Left renal pelvis (tissue), 4 donors: ENCODE measurements around the gene GP1BB. TPM values are rescaled to one million over a fixed set of nuclear protein-coding genes. Genes with fewer than 3 reads are reported as not detected.

Experiments used
- DNase-seq, 4 donors: peaks; one replicate each; pipeline ENCODE4 v3.0.0-alpha.2; 2013; ENCODE audit warnings: low read depth in 4 of 4, low spot score in 3 of 4
- polyA plus RNA-seq, 4 donors: library from polyadenylated mRNA; unstranded; fragments of 120-200 nt; gene quantifications; one replicate each; pipeline ENCODE4 v1.2.1, GENCODE V29; 2013; ENCODE audit not compliant: insufficient read length in 4 of 4

The GP1BB gene
- polyA plus RNA-seq, 4 donors = 1.6 to 6.1 (median 4.3) TPM

DNA sequence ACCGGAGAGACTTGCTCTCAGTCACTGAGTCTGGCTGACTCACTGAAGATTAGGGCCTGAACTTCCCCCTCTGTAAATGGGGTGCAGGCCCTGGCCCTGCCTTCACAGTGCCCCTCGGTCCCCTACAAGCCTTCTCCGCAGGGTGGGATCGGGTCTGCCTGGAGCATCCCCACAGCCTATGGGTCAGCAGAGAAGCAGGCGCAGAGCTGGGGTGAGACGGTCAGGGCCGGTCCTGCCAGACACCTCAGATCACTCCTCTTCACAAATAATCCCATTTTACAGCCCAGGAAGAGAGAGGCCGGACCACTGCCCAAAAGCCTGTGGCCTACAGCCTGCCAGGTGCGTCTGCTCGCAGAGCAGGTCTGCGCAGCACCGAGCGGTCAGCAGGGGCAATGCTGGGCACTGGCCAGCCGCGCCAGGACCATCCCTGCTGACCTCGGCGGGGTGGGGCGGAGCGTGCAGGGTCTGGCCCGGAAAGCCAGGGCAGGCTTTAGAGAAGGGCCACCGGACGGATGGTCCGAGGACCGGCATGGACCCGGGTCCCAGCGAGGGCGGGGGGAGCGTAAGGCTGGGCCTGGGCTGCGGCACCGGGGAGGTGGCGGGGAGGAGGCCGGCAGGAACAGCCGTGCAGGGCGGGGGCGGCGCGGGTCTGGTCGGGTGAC lies 9.6 kb upstream of the GP1BB start:
- no peak for DNase-seq

DNA sequence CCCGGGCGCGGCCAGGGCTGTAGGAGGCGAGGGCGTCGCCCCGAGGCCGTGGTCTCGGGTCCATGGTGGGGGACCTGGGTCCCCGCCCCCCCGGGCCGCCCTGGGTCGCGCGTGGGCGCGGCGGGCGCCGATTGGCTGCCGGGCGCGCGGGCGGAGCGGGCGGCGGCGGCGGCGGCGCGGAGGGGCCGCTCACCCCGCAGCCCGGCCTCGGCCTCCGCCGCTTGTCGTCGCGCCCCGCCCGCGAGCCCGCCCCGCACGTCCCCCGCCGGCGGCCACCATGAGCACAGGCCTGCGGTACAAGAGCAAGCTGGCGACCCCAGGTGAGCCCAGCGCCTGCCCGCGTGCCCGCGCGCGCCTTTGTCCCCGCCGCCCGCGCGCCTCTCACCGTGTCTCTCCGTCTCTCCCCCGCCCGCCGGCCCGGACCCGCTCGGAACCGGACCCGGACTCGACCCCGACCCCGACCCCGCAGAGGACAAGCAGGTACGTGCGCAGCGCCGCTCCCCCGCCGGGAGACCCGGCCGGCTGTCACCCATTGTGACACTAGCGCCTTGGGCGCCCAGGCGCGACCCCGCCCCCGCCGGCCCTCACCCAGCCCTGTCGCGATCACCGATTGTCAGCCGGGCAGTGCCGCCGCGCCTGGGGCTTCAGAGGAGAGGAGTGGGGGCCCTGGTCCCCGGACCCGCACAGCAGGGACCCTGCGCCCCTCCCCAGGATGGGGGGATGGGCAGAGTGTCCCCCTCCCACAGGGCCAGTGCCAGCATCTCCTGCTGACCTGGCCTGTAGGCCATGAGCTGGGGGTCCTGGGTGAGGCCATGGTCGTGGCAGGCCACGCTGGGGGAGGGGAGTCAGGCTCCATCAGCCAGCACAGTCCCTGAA lies 8.8 kb upstream of the GP1BB start, which contains the start of gene SEPTIN5:
Gene SEPTIN5 (plus strand): TSS at position 192 of the 876 bp plus-strand sequence. CDS start 86 bp downstream, at position 278.
- DNase-seq = no peak

DNA sequence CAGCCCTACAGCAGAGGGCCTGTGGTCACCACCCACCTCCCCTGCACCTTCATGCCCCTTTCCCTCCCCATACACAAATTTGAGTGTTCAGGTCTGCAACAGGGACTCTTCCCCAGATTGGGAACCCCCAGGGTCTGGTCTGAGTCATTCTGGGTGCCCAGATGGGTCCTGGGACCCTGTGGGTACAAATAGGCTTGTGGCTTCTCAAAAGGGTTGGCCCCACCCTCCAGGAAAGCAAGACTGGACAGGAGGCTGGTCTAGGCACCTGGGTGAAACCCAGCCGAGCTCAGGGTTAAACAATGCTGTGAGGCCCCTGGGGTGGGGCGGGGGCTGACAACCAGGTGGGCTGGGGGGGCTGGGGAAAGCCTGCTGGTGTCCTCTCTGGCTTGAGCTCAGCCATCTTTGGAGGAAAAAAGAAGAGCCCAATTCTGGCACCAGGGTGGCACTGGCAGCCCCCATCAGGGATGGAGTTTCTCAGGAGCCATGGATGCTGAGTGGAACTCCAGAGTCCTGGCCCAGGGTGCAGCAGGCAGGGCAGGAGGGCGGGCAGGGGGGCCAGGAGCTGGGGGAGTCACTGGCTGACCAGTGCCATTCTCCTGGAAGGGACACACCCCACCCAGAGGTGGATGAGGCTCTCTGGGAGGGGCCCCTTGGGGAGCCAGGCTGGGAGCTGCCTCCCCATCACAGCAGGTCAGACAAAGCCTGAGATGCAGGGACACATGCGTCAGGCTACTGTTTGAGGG lies 8.0 kb upstream of the GP1BB start:
- DNase-seq = no peak

DNA sequence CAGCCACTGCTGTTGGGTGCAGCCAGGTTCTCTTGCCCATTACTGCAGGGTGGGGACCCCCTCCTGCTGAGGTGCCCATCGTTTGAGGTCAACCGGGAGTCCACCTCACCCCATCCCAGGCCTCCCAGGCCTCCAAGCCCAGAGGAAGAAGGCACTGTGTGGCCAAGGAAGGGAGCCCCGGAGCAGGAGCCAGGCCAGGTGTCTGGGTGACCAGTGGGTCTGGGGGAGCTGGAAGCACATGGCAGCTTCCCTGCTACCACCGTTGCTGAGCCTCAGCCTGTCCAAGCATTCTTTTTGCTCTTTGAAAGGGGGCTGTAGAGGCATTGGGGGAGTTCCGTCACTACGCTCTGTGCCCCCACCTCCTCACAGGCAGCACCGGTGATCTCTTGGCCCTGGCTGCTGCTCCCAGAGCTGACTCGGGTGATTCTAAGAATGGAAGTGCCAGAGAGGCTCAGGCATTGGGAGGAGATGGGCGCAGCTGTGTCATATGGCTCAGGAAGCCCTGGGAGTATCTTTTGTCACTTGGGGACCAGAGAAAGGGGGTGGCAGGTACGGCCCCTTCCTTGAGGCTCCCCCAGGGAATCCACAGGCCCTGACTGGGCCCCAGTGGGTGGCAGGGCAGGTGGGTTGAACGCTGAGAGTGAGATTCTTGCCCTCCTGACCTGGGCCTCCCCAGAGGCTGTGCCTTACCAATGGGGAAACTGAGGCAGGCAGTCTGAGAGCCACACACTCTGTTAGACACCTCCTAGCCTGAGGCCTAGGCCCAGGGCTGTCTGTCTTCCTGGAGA lies 7.1 kb upstream of the GP1BB start:
- no peak for DNase-seq

DNA sequence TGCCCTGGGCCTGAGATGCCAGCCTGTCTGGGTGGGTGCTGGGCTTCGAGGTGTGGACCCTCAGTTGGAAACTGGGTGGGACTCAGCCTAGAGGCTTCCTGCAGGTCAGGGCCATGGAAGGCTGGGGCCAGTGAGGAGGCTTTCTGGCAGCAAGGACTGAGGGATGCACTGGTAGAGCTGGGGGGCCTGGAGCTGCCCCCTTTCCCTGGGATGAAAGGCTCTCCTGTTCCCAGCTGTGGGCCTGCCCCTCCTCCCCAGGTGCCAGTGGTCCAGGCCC lies 6.6 kb upstream of the GP1BB start:
- no peak for DNase-seq

DNA sequence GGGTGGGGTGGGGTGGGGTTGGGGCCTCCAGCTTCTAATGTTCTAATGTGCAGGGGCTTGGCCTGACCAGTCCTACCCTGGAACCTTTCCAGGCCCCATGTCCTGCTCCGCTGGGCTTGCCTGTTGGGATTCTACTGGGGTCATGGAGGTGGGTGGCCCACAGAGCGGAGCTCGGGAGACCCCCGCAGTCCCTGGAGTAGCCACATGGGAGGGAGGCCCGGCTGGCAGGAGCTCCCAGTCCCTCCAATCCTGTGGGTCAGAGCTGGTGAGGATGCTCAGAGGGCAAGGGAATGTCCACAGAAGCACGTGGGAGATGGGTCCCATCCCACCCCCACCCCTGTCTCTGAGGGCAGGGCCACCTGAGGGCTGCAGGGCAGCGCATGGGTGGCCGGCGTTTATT lies 6.2 kb upstream of the GP1BB start:
- DNase-seq = no peak

DNA sequence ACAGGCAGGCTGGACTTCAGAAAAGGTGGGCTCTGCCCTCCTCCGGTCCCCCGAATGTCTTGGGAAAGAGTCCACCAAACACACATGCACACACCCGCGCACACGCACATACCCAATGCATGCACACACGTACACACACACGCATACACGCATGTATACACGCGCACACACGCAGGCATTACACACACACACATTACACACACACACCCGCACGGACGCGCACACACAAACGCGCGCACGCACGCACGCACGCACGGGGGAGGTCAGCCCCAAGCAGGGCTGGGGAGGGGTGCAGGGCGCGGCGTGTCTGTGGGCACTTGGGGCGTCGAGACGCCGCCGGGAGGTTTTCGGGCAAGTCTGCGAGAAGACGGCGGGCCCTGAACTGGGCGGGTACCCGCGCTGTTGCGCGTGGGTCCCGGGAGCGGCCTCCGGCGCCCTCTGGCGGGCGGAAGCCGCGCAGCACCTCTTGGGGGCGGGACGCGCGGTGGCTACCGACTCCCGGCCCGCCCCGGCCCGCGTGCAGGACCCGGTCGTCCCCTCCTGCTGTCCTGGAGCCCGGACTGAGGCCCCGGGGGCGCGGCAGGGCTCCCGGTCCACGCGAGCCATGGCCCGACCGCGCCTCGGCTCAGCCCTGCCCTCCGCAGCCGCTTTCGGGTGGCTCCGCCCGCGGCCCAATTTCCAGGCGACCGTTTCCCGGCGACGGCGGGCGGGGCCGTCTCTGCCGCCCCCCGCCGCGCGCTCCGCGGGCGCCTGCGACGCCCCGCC lies 5.5 kb upstream of the GP1BB start:
- peak in 1 of 4 donors; percentile 59 for DNase-seq

DNA sequence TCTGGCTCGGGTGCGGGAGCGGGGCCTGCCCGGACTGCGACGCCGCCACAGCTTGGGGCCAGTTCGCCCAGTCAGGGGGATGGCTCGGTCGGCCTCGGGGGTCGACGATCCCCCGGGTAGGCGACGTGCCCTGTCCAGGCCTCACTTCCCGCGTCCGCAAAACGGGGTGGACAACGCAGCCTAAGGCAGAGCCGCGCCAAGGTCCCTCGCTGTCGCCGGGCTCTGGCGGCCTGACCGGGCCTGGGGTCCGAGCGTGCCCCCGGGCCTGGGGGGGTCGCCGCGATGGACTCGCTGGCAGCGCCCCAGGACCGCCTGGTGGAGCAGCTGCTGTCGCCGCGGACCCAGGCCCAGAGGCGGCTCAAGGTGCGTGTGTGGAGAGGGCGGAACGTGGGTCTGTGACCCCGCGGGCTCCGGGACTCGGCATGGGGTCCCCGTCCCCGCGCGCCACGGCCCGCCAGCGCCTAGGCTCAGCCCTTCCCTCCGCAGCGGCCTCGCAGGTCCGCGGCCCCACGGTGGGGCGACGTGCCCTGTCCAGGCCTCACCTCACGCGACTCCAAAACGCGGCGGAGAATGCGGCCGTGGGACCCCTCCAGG lies 4.8 kb upstream of the GP1BB start:
- no peak for DNase-seq

DNA sequence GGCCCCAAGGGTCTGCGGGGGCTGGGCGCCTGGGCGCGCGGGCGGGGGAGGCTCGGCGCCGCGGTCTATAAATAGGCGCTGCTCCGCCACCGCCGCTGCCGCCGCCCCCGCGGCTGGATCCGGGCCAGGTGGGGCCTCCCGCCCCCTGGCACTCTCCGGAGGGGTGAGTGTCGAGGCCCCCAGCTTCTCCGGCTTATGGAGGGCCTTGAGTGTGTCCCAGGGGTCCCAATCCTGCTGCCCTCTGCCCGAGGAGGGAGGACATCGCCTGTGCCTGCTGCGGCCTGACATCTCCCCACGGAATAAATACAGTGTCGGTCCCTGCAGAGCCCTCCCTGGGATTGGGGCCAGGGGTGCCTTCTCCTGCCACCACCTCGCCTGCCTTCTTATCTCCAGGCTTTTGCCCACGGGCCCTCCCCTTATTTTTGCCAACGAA lies 4.3 kb upstream of the GP1BB start:
- DNase-seq = no peak

DNA sequence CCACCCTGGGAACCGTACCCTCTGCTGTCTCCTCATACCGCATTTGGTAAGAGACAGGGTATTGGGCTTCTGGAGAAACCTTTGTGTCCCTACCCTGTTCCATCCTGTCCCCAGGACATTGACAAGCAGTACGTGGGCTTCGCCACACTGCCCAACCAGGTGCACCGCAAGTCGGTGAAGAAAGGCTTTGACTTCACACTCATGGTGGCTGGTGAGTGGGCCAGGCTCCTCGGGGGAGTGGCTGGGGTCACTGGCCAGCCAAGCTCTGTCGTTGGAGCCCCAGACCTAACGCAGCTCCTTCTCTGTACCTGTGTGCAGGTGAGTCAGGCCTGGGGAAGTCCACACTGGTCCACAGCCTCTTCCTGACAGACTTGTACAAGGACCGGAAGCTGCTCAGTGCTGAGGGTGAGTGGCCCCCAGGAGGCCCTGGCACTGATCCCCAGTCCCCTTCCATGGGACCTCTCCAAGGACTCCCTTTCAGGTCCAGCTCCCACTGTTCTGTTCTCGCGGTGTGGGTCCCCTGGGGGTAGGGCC lies 3.8 kb upstream of the GP1BB start:
- no peak for DNase-seq

DNA sequence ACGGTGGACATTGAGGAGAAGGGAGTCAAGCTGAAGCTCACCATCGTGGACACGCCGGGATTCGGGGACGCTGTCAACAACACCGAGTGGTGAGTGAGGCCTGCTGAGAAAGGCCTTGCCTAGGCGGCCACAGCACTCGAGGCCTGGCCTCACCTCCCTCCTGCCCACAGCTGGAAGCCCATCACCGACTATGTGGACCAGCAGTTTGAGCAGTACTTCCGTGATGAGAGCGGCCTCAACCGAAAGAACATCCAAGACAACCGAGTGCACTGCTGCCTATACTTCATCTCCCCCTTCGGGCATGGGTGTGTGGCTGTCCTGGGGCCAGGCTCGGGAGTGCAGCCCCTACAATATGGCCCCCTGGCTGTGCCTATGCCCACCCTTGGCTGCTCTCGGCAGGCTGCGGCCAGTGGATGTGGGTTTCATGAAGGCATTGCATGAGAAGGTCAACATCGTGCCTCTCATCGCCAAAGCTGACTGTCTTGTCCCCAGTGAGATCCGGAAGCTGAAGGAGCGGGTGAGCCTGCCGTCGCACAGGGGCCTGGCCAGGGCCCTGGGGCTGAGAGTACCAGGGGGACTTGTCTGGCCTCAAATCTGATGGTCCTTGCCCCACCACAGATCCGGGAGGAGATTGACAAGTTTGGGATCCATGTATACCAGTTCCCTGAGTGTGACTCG lies 3.0 kb upstream of the GP1BB start:
- DNase-seq = no peak

DNA sequence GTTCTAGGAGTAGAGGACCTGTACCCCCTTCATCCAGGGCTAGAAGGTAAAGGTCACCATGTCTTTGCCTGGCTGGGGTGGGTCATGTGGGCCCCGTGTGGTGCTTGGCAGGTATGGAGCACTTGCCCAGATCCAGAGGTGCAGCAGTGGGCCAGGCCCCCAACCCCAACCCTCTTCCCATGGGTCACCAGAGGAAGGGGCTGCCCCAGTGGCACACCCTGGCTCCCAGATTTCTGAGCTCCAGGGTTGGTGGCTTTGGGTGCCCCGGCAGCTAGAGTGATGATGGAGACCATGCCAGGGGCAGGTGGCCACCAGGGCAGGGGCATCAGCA lies 2.4 kb upstream of the GP1BB start:
- DNase-seq = no peak

DNA sequence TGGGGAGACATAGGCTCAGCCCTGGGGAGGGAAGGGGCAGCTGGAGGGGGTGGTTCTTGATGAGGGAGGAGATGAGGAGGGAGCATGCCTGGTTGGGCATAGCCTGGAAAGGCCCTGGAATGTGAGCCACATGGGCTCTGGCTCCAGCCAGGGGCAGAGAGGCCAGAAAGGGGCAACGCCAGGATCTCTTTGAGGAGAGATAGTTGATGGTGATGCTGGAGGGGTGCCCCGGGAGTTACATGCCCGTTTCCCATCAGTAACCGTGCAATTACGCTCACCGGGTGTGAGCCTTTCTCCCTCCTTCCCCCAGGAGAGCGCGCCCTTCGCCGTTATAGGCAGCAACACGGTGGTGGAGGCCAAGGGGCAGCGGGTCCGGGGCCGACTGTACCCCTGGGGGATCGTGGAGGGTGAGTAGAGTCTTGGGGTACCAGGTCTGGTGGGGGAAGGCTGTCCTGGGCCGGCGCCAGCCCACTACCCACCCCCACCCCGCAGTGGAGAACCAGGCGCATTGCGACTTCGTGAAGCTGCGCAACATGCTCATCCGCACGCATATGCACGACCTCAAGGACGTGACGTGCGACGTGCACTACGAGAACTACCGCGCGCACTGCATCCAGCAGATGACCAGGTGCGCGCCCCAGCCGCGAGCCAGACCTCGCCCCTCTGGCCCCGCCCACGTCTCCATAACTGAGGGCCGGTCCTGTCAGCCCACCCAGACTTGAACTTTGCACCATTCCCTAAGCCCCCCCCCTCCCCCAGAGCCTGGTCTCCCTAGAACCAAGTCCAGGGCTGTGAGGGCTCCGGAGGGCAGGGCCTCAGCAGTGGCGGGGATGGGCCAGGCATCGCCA lies 1.8 kb upstream of the GP1BB start:
- no peak for DNase-seq

DNA sequence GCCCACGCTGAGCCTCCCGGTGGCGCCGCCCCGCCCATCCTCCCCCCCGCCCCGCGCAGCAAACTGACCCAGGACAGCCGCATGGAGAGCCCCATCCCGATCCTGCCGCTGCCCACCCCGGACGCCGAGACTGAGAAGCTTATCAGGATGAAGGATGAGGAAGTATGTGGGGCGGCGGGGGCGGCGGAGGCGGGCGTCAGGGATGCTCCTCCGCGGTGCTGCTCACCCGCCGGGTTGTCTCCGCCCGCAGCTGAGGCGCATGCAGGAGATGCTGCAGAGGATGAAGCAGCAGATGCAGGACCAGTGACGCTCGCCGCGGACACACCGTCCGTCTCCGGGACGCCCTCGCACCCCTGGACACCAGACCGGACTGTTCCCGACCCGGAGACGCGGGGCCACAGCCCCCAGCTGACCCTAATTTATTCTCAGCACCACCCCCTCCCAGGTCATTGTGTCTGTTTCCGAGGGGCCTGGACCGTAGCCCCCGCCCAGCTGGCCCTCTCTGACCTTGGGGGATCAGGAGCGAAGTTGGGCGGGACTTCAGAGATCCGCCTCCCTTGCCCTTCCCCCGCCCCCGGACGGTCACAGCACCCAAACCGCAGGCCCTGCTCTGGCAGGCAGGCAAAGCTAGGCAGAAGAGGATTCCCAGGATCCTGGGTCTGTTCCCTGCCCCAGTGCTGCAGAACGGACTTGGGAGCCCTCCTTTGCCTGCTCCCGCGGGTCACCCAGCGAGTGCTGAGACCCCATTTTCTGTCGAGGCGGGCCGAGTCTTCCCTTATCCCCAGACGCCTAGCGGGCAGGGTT lies 959 bp upstream of the GP1BB start:
- no peak for DNase-seq

DNA sequence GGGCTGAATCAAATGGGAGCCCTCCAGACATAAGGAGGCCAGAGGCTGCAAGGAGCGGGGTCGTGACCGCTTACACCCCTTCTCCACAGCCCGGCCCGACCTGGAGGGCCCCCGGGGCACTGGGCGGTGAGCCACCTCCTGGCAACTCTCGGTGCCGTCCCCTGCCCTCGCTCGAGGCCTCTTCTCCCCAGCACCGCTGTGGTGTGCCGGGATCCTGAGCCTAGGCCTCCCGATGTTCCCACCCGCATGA lies 432 bp upstream of the GP1BB start:
- no peak for DNase-seq

DNA sequence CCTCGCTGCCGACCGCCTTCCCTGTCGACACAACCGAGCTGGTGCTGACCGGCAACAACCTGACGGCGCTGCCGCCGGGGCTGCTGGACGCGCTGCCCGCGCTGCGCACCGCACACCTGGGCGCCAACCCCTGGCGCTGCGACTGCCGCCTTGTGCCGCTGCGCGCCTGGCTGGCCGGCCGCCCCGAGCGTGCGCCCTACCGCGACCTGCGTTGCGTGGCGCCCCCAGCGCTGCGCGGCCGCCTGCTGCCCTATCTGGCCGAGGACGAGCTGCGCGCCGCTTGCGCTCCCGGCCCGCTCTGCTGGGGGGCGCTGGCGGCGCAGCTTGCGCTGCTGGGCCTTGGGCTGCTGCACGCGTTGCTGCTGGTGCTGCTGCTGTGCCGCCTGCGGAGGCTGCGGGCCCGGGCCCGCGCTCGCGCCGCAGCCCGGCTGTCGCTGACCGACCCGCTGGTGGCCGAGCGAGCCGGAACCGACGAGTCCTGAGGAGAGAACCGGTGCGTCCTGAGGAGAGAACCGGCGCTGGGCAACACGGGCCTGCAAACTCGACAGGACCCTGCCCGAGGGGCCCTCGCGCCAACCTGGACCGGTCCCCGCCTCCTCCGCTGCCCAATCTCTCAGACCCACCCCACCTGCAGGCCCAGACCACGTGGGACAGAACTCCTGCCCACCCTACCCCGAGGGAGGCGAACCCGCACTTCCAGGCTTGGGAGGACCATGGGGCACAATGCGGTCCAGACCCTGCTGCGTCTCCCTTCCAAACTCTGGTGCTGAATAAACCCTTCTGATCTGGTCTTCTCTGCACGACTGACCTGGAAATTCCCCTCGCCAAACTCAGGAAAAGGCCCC lies 866 bp downstream of the GP1BB start:
- DNase-seq = no peak
